ENCODE data around the gene USP54. TPM values are rescaled to one million over a fixed set of nuclear protein-coding genes. Genes with fewer than 3 reads are reported as not detected.

USP54 gene, protein sequence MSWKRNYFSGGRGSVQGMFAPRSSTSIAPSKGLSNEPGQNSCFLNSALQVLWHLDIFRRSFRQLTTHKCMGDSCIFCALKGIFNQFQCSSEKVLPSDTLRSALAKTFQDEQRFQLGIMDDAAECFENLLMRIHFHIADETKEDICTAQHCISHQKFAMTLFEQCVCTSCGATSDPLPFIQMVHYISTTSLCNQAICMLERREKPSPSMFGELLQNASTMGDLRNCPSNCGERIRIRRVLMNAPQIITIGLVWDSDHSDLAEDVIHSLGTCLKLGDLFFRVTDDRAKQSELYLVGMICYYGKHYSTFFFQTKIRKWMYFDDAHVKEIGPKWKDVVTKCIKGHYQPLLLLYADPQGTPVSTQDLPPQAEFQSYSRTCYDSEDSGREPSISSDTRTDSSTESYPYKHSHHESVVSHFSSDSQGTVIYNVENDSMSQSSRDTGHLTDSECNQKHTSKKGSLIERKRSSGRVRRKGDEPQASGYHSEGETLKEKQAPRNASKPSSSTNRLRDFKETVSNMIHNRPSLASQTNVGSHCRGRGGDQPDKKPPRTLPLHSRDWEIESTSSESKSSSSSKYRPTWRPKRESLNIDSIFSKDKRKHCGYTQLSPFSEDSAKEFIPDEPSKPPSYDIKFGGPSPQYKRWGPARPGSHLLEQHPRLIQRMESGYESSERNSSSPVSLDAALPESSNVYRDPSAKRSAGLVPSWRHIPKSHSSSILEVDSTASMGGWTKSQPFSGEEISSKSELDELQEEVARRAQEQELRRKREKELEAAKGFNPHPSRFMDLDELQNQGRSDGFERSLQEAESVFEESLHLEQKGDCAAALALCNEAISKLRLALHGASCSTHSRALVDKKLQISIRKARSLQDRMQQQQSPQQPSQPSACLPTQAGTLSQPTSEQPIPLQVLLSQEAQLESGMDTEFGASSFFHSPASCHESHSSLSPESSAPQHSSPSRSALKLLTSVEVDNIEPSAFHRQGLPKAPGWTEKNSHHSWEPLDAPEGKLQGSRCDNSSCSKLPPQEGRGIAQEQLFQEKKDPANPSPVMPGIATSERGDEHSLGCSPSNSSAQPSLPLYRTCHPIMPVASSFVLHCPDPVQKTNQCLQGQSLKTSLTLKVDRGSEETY (N-terminal part only)
- 100 to 1,000 TPM; 109 to 168 (median 114) TPM for total RNA-seq

DNA sequence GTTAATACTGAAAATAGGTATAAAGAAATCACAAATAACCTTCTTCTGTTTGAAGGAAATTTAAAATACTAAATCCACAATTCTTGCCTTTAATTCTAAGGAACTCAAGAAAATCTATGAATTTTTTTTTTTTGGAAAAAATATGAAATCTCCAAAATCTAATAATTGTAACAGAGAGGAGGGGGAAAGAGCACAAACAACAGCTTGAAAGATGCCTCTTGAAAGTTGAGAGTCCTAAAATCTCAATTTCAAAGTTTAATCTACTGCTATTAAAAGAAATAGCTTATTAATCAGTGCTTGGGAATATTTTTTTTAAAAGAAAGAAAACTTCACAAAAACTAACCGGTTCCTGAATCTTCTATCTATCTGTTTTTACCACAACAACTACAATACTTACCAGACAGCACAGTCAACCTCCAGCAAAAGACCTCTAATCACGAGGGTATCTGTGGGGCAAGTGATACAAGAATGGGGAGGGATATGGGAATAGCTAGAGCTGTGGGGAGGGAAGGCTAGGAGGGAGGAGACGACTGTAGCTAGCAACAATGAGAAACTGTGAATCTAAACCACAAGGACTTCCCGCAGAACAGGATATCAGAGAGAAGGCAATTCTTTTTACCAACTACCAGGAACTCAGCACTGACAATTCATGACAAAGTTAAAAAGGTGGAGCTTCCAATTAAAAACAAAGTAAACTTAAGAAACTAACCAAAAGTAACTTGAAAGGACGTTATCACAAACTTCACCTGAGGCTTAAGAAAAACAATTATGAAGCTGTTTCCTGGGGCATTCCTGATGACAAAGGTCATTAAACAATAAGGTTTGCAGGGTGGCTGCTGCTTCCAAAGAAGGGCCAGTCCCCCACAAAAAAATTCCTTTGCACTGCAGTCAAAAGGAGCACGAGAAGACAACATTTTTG lies at the start of gene USP54:
TSS of gene USP54 (minus strand) at position 462 of the 919 bp plus-strand sequence. CDS start 15,684 bp downstream, outside the sequence.
- 17 to 21% methylated on average over 6 of the region's 6 CpGs for WGBS, 2 donors (ENCODE audit: low coverage in 1 of 2)
- Histone ChIP-seq H3K36me3 (no peaks in the 10 kb centered on the region), H3K27ac (peak within 1 kb of the TSS; percentile 83 to 89 (median 88)), H3K4me1 (peaks cover 18 to 85% (median 51%) of the 10 kb centered on the region in 4 donors), H3K9me3 (no peaks in the 10 kb centered on the region), H3K4me3 (peak within 1 kb of the TSS in 3 of 4 donors; percentile 2 to 34 (median 8)), H3K27me3 (no peaks in the 10 kb centered on the region)
- intact Hi-C loops (cut with DNase I; ENCODE audit: low total_unique reads) (no loop called here), in situ Hi-C loops (cut with MboI; ENCODE audit: low pct_ligation_motif_present in 1 of 4, low pct_unique_long_range_greater_than_20kb in 1 of 4, low sequenced_read_pairs in 3 of 4) (no loop called here)
- DNase-seq = no peak
- peak; percentile 31 for TF ChIP-seq POLR2A (IDR thresholded peaks at IDR 0.05)
- no peak for TF ChIP-seq EP300 (IDR thresholded peaks at IDR 0.05; ENCODE audit: low read depth)
- peak; percentile 19 to 69 (median 68) for TF ChIP-seq POLR2AphosphoS5 (IDR thresholded peaks at IDR 0.05)
- TF ChIP-seq, protein P1, sequence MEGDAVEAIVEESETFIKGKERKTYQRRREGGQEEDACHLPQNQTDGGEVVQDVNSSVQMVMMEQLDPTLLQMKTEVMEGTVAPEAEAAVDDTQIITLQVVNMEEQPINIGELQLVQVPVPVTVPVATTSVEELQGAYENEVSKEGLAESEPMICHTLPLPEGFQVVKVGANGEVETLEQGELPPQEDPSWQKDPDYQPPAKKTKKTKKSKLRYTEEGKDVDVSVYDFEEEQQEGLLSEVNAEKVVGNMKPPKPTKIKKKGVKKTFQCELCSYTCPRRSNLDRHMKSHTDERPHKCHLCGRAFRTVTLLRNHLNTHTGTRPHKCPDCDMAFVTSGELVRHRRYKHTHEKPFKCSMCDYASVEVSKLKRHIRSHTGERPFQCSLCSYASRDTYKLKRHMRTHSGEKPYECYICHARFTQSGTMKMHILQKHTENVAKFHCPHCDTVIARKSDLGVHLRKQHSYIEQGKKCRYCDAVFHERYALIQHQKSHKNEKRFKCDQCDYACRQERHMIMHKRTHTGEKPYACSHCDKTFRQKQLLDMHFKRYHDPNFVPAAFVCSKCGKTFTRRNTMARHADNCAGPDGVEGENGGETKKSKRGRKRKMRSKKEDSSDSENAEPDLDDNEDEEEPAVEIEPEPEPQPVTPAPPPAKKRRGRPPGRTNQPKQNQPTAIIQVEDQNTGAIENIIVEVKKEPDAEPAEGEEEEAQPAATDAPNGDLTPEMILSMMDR (IDR thresholded peaks at IDR 0.05) = no peak

DNA sequence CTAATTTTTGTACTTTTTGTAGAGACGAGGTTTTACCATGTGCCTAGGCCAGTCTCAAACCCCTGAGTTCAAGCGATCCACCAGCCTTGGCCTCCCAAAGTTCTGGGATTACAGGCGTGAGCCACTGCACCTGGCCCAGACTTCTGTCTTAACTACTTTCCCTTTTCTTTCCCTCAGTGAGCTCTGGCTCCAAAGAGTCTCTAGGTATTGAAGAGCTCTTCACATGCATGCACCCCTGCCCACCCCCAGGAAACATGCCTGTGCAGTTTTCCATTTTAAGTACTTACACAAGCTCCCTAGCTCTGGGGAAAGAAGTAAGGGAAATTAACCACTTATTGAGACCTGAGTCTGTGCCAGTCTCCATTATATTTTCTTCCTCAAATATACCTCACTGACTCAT lies 48.1 kb upstream of the USP54 start:
- no peaks in the 10 kb centered on the region for H3K9me3 ChIP-seq
- H3K4me3 ChIP-seq = no peak overlapping the region
- intact Hi-C loops (cut with DNase I; ENCODE audit: low total_unique reads) (no loop called here), in situ Hi-C loops (cut with MboI; ENCODE audit: low pct_ligation_motif_present in 1 of 4, low pct_unique_long_range_greater_than_20kb in 1 of 4, low sequenced_read_pairs in 3 of 4) (loop anchor here in 1 of 4 donors (25.0 kb wide), 1 partner anchor 377 kb away; the partner anchor contains the start of gene MRPS16)
- no peak for DNase-seq
- no peak for TF ChIP-seq EP300 (IDR thresholded peaks at IDR 0.05; ENCODE audit: low read depth)
- no peak for TF ChIP-seq POLR2A (IDR thresholded peaks at IDR 0.05)
- TF ChIP-seq, protein P1 (IDR thresholded peaks at IDR 0.05) = no peak
- no peak for TF ChIP-seq POLR2AphosphoS5 (IDR thresholded peaks at IDR 0.05)
- no peak overlapping the region for H3K27ac ChIP-seq
- 83% methylated on average over 1 to 3 of the region's 3 CpGs for whole genome bisulfite sequencing, 2 donors (ENCODE audit: low coverage in 1 of 2)
- no peaks in the 10 kb centered on the region for H3K27me3 ChIP-seq
- no peaks in the 10 kb centered on the region for H3K36me3 ChIP-seq
- H3K4me1 ChIP-seq = peaks cover 0 to 12% (median 2%) of the 10 kb centered on the region in 4 donors

DNA sequence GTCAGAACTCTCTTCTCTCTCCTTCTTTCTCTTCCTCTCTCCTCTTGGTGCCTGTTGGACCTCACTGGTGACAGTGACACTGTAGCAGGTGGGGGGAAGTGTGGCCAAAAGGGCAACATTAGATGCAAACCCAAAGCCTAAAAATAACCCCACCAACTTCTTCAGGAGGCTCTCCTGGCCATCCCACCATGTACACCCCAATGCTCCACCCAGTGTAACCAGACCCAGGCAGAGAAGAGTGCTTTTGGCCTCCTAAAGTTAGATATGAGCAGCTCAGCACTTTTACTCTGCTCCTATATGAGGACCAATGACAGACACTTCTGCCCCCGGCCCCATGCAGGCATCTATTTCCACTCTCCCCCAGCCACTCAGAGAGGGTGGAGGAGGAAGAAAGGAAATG lies 44.6 kb upstream of the USP54 start:
- intact Hi-C loops (cut with DNase I; ENCODE audit: low total_unique reads) = no loop called here
- no peak for DNase-seq

More for the DNA sequence above, 44.6 kb upstream of the USP54 start:
- Histone ChIP-seq H3K4me3 (no peak overlapping the region), H3K36me3 (no peaks in the 10 kb centered on the region), H3K27ac (no peak overlapping the region), H3K4me1 (no peaks in the 10 kb centered on the region), H3K27me3 (no peaks in the 10 kb centered on the region), H3K9me3 (no peaks in the 10 kb centered on the region)
- in situ Hi-C loops (cut with MboI; ENCODE audit: low pct_ligation_motif_present in 1 of 4, low pct_unique_long_range_greater_than_20kb in 1 of 4, low sequenced_read_pairs in 3 of 4) = loop anchor here in 1 of 4 donors (25.0 kb wide), 1 partner anchor 373 kb away; the partner anchor contains the start of gene MRPS16
- WGBS, 2 donors (ENCODE audit: low coverage in 1 of 2) = 60 to 63% methylated on average over 1 of the region's 1 CpG
- TF ChIP-seq POLR2A (IDR thresholded peaks at IDR 0.05) = no peak
- no peak for TF ChIP-seq POLR2AphosphoS5 (IDR thresholded peaks at IDR 0.05)
- TF ChIP-seq, protein P1 (IDR thresholded peaks at IDR 0.05) = no peak
- TF ChIP-seq EP300 (IDR thresholded peaks at IDR 0.05; ENCODE audit: low read depth) = no peak
